CD14-positive monocyte (primary cell): Measurements from ENCODE around the gene PARP9. TPM values are rescaled to one million over a fixed set of nuclear protein-coding genes. Genes with fewer than 3 reads are reported as not detected.

Experiments
- DNase-seq, 3 donors: peaks; one replicate each; pipeline ENCODE4 v3.0.0-alpha.2; 2011 to 2022
- H2AFZ ChIP-seq: 2 replicates; pipeline ENCODE4 v1.6.0; 2012; ENCODE audit warnings: mild to moderate bottlenecking, low read depth, low read length, inconsistent platforms; ENCODE audit not compliant: insufficient read depth, poor library complexity, severe bottlenecking
- H3K27ac ChIP-seq, 2 donors: 1 replicate in 1 of 2; 2 replicates in 1 of 2; pipeline ENCODE4 v1.5.1; 2012 to 2013; ENCODE audit warnings: low read length in 2 of 2, control low read depth in 1 of 2, inconsistent platforms in 1 of 2, low read depth in 1 of 2, mild to moderate bottlenecking in 1 of 2
- H3K27me3 ChIP-seq, 2 donors: one replicate each; pipeline versions ENCODE4 v1.6.0 to v1.6.1; 2011 to 2013; ENCODE audit warnings: low read length in 2 of 2; ENCODE audit not compliant: control insufficient read depth in 2 of 2, insufficient read depth in 2 of 2
- H3K36me3 ChIP-seq, 2 donors: replicated peaks in 1 of 2; 1 replicate in 1 of 2; 2 replicates in 1 of 2; pipeline versions ENCODE4 v1.5.1 to v1.6.1; 2012 to 2013; ENCODE audit warnings: low read length in 2 of 2, control low read depth in 1 of 2, inconsistent platforms in 1 of 2, mild to moderate bottlenecking in 1 of 2; ENCODE audit not compliant: insufficient read depth in 2 of 2, control insufficient read depth in 1 of 2
- H3K4me1 ChIP-seq, 2 donors: 1 replicate in 1 of 2; 2 replicates in 1 of 2; pipeline versions ENCODE4 v1.5.1 to v1.6.1; 2012 to 2013; ENCODE audit warnings: low read length in 2 of 2, control low read depth in 1 of 2, inconsistent platforms in 1 of 2, mild to moderate bottlenecking in 1 of 2, moderate library complexity in 1 of 2; ENCODE audit not compliant: insufficient read depth in 2 of 2, control insufficient read depth in 1 of 2
- H3K4me2 ChIP-seq: replicated peaks from 2 replicates; pipeline ENCODE3; 2012; ENCODE audit warnings: low read length, moderate library complexity, mild to moderate bottlenecking; ENCODE audit not compliant: poor library complexity, severe bottlenecking; ENCODE audit errors: extremely low read depth
- H3K4me3 ChIP-seq, 3 experiments: fragments of 200-600 bp in 1 of 3; sonication (generic) in 1 of 3; replicated peaks in 1 of 3; 1 replicate in 2 of 3; 2 replicates in 1 of 3; pipeline ENCODE4 v1.5.1; 2011 to 2013; ENCODE audit warnings: low read length in 3 of 3, mild to moderate bottlenecking in 3 of 3, control low read depth in 2 of 3, low read depth in 2 of 3, inconsistent platforms in 1 of 3, moderate library complexity in 1 of 3
- H3K79me2 ChIP-seq: 2 replicates; pipeline ENCODE4 v1.6.0; 2012; ENCODE audit warnings: mild to moderate bottlenecking, control low read depth, inconsistent platforms, low read length, moderate library complexity; ENCODE audit not compliant: insufficient read depth
- H3K9ac ChIP-seq: 2 replicates; pipeline ENCODE4 v1.6.0; 2017; ENCODE audit warnings: low read length, mild to moderate bottlenecking; ENCODE audit not compliant: insufficient read depth, poor library complexity, severe bottlenecking
- H3K9me3 ChIP-seq, 2 donors: replicated peaks in 1 of 2; 1 replicate in 1 of 2; 2 replicates in 1 of 2; pipeline versions ENCODE4 v1.5.1 to v1.6.1; 2012 to 2013; ENCODE audit warnings: low read length in 2 of 2, control low read depth in 1 of 2; ENCODE audit not compliant: control insufficient read depth in 1 of 2, insufficient read depth in 1 of 2
- H4K20me1 ChIP-seq: 2 replicates; pipeline ENCODE4 v1.6.0; 2012; ENCODE audit warnings: mild to moderate bottlenecking, low read length, control low read depth, moderate library complexity; ENCODE audit not compliant: insufficient read depth
- H3K27ac Mint-ChIP-seq, 7 donors: one replicate each; pipeline ENCODE4 v1.8.0; 2020; ENCODE audit warnings: mild to moderate bottlenecking in 7 of 7, mixed read lengths in 7 of 7, moderate library complexity in 6 of 7, inconsistent platforms in 2 of 7
- H3K27me3 Mint-ChIP-seq, 3 donors: one replicate each; pipeline ENCODE4 v1.8.0; 2021 to 2022; ENCODE audit warnings: low read depth in 3 of 3, mild to moderate bottlenecking in 3 of 3, mixed read lengths in 3 of 3, moderate library complexity in 3 of 3, inconsistent platforms in 1 of 3
- H3K36me3 Mint-ChIP-seq, 2 donors: one replicate each; pipeline ENCODE4 v1.8.0; 2020; ENCODE audit warnings: mixed read lengths in 2 of 2, inconsistent platforms in 1 of 2, mild to moderate bottlenecking in 1 of 2
- H3K4me1 Mint-ChIP-seq: one replicate; pipeline ENCODE4 v1.8.0; 2020; ENCODE audit warnings: mild to moderate bottlenecking, mixed read lengths
- H3K4me3 Mint-ChIP-seq, 2 donors: one replicate each; pipeline ENCODE4 v1.8.0; 2020; ENCODE audit warnings: mild to moderate bottlenecking in 2 of 2, mixed read lengths in 2 of 2, moderate library complexity in 1 of 2
- H3K9me3 Mint-ChIP-seq, 7 donors: one replicate each; pipeline ENCODE4 v1.8.0; 2020 to 2022; ENCODE audit warnings: mixed read lengths in 7 of 7, mild to moderate bottlenecking in 6 of 7, moderate library complexity in 6 of 7, inconsistent platforms in 2 of 7
- WGBS: methylation state at CpG from one replicate; pipeline ENCODE4 v1.1.5; 2013; ENCODE audit warnings: missing lambda C conversion rate; ENCODE audit not compliant: insufficient coverage; 5-methylcytosine and 5-hydroxymethylcytosine counted together
- intact Hi-C, 2 donors: fragments of 100-400 bp; cut with micrococcal nuclease; formaldehyde crosslinking; loops; one replicate each; pipeline versions ENCODE4 v1.15.0 to v1.15.1; 2023
- polyA plus RNA-seq, 3 donors: library from polyadenylated mRNA; depleted of rRNA in 1 of 3; unstranded in 2 of 3; stranded (reverse) in 1 of 3; fragments of 300-500 nt in 2 of 3; fragments of >200 nt in 1 of 3; fragmentation: Illumina TruSeq in 2 of 3; gene quantifications; 1 replicate in 2 of 3; 2 replicates in 1 of 3; pipeline ENCODE4 v1.2.3, GENCODE V29; 2012 to 2021
- TF ChIP-seq, protein P1 (sequence below): fragments of 200-600 bp; IDR thresholded peaks from one replicate; pipeline ENCODE4 v1.8.0; 2022; ENCODE audit warnings: antibody characterized with exemption, mild to moderate bottlenecking

Gene PARP9
- polyA plus RNA-seq, 3 donors, result 31.4 to 43.3 (median 34.4) TPM

DNA sequence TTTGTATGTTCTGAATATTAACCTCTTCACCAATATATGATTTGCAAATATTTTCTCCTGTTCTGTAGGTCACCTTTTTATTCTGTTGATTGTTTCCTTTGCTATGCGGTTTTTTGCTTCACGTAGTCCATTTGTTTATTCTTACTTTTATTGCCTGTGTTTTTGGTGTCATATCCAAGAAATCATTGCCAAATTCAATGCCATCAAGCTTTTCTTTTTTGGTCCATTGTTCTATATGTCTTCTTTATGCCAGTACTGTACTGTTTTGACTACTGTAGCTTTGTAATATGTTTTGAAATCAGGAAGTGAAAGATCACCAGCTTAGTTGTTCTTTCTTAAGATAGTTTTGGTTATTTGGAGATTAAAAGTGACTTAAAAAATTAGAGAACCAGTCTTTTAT, 17.5 kb upstream of the PARP9 start:
- no peak overlapping the region for H2AFZ ChIP-seq
- TF ChIP-seq, protein P1, sequence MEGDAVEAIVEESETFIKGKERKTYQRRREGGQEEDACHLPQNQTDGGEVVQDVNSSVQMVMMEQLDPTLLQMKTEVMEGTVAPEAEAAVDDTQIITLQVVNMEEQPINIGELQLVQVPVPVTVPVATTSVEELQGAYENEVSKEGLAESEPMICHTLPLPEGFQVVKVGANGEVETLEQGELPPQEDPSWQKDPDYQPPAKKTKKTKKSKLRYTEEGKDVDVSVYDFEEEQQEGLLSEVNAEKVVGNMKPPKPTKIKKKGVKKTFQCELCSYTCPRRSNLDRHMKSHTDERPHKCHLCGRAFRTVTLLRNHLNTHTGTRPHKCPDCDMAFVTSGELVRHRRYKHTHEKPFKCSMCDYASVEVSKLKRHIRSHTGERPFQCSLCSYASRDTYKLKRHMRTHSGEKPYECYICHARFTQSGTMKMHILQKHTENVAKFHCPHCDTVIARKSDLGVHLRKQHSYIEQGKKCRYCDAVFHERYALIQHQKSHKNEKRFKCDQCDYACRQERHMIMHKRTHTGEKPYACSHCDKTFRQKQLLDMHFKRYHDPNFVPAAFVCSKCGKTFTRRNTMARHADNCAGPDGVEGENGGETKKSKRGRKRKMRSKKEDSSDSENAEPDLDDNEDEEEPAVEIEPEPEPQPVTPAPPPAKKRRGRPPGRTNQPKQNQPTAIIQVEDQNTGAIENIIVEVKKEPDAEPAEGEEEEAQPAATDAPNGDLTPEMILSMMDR, result no peak
- no peak overlapping the region for H3K27ac Mint-ChIP-seq

DNA sequence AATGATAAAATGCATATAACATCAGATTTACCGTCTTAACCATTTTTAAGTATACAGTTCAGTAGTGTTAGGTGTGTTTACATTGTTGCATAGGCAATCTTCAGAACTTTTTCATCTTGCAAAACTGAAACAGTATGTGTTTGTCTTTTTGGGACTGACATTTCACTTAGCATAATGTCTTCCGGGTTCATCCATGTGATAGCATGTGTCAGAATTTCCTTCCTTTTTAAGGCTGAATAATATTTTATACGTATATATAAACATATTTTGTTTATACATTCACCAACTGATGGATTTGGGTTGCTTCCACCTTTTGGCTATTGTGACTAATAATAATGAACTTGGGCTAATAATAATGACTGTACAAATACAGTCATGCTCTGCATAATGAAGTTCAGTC, 16.4 kb upstream of the PARP9 start:
- DNase-seq, result peak in 1 of 3 donors; percentile 5
- Histone ChIP-seq H3K36me3 (no peaks in the 10 kb centered on the region), H3K4me3 (no peak overlapping the region), H3K4me2 (no peak overlapping the region), H3K27ac (no peak overlapping the region), H2AFZ (no peak overlapping the region), H4K20me1 (no peaks in the 10 kb centered on the region), H3K9me3 (peaks cover 10 to 18% of the 10 kb centered on the region in 2 donors), H3K4me1 (peaks cover 5 to 8% of the 10 kb centered on the region in 2 donors), H3K79me2 (no peaks in the 10 kb centered on the region), H3K9ac (no peak overlapping the region), H3K27me3 (no peaks in the 10 kb centered on the region)
- TF ChIP-seq, protein P1, result no peak
- Mint-ChIP-seq H3K4me1 (peaks cover 32% of the 10 kb centered on the region), H3K27ac (no peak overlapping the region), H3K9me3 (peaks cover 16 to 29% (median 27%) of the 10 kb centered on the region in 7 donors), H3K4me3 (no peak overlapping the region), H3K36me3 (peaks cover 3 to 6% of the 10 kb centered on the region in 2 donors), H3K27me3 (peaks cover 0 to 6% (median 2%) of the 10 kb centered on the region in 3 donors)
- intact Hi-C loops, result no loop called here
- no CpG with 5 or more reads among the region's 3 CpGs for WGBS

More for the DNA sequence above, 17.5 kb upstream of the PARP9 start:
- no CpG with 5 or more reads among the region's 2 CpGs for WGBS
- Mint-ChIP-seq H3K4me3 (no peak overlapping the region), H3K9me3 (peaks cover 16 to 29% (median 27%) of the 10 kb centered on the region in 7 donors), H3K36me3 (peaks cover 3 to 6% of the 10 kb centered on the region in 2 donors), H3K4me1 (peaks cover 23% of the 10 kb centered on the region), H3K27me3 (peaks cover 0 to 6% (median 2%) of the 10 kb centered on the region in 3 donors)
- Histone ChIP-seq H3K4me3 (no peak overlapping the region), H3K9me3 (peaks cover 10 to 18% of the 10 kb centered on the region in 2 donors), H3K79me2 (no peaks in the 10 kb centered on the region), H3K36me3 (no peaks in the 10 kb centered on the region), H3K27me3 (no peaks in the 10 kb centered on the region), H4K20me1 (no peaks in the 10 kb centered on the region), H3K4me1 (peaks cover 5 to 8% of the 10 kb centered on the region in 2 donors), H3K9ac (no peak overlapping the region), H3K27ac (no peak overlapping the region), H3K4me2 (no peak overlapping the region)
- DNase-seq, result no peak
- intact Hi-C loops, result no loop called here
